Measurements from ENCODE around the gene CCDC187. TPM values are rescaled to one million over a fixed set of nuclear protein-coding genes. Genes with fewer than 3 reads are reported as not detected.

Gene CCDC187
- total RNA-seq, 2 experiments from 2014 or later = not detected

- Mint-ChIP-seq H3K9me3 (ENCODE audit: insufficient read depth) (no peaks in the 10 kb centered on the region), H3K36me3 (ENCODE audit: low read depth) (no peaks in the 10 kb centered on the region), H3K27me3 (ENCODE audit: low read depth) (no peaks in the 10 kb centered on the region), H3K27ac (no peak overlapping the region), H3K4me1 (ENCODE audit: low read depth) (peaks cover 4% of the 10 kb centered on the region), H3K4me3 (no peak overlapping the region)
- no peak for ATAC-seq
- POLR2A ChIA-PET = no interaction called here
- no peak for DNase-seq
- CTCF ChIA-PET = no interaction called here
Observed at GRCh38 chr9:136281421-136282271, 22.2 kb downstream of the CCDC187 start.

DNA sequence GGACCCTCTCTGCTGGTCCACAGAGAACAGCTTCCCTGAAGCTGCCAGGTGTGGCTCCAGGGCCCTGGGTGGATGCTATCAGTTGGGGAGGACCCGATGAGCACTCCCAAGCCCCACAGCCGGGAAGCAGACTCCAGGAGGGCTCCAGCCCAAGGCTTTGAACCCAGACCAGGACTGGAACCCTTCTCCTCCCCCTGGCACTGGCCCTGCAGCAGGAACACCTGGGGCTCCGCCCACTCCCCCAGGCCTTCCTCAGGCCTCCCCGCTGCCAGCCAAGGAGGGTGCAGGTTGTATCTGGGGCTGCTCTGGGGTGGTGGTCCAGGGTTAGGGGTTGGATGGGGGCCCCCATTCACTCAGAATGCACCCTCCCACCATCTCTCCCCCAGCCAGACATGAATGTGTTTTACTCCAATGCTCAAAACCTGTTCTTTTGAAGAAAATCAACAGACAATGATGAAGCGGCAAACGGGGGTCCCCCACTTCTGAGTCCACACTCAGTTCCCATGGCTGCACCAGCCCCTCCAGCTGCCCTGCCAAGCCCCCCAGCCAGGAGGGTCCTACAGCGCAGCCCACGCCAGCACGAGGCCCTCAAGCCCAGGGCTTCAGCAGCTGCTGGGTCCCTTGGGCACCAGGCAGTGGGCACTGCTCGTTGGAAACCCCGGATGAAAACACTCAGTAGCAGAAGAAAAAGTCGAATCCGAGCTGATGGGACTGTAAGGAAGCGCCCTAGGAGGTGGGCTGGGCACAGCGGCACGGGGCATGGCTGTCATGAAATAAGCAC is 23.2 kb downstream of the CCDC187 start:
- Mint-ChIP-seq H3K27ac (no peak overlapping the region), H3K36me3 (ENCODE audit: low read depth) (no peaks in the 10 kb centered on the region), H3K4me3 (no peak overlapping the region), H3K9me3 (ENCODE audit: insufficient read depth) (no peaks in the 10 kb centered on the region), H3K4me1 (ENCODE audit: low read depth) (peaks cover 4% of the 10 kb centered on the region), H3K27me3 (ENCODE audit: low read depth) (no peaks in the 10 kb centered on the region)
- DNase-seq (no peak), ATAC-seq (no peak)
- ChIA-PET POLR2A (no interaction called here), CTCF (no interaction called here)

GRCh38 chr9:136279471-136279870 is 24.4 kb downstream of the CCDC187 start:
- no peaks in the 10 kb centered on the region for H3K9me3 Mint-ChIP-seq (ENCODE audit: insufficient read depth)
- ChIA-PET POLR2A (no interaction called here), CTCF (no interaction called here)
- H3K27ac Mint-ChIP-seq = no peak overlapping the region
- ATAC-seq = no peak
- no peak for DNase-seq
- no peak overlapping the region for H3K4me3 Mint-ChIP-seq
- H3K4me1 Mint-ChIP-seq (ENCODE audit: low read depth) = peaks cover 4% of the 10 kb centered on the region
- no peaks in the 10 kb centered on the region for H3K27me3 Mint-ChIP-seq (ENCODE audit: low read depth)
- no peaks in the 10 kb centered on the region for H3K36me3 Mint-ChIP-seq (ENCODE audit: low read depth)

DNA sequence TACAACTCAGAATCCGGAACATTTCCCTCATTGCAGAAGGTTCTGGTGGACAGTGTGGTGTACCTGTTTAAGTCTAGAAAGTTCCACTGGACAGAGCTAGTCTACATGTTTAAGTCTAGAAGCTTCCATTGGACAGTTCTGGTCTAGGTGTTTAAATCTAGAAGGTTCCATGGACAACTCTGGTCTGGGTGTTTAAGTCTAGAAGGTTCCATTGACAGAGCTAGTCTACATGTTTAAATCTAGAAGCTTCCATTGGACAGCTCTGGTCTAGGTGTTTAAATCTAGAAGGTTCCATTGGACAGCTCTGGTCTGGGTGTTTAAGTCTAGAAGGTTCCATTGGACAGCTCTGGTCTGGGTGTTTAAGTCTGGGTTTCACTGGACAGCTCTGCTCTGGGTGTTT is 25.0 kb downstream of the CCDC187 start:
- Mint-ChIP-seq H3K27me3 (ENCODE audit: low read depth) (no peaks in the 10 kb centered on the region), H3K27ac (no peak overlapping the region), H3K4me1 (ENCODE audit: low read depth) (peaks cover 4% of the 10 kb centered on the region), H3K36me3 (ENCODE audit: low read depth) (no peaks in the 10 kb centered on the region), H3K9me3 (ENCODE audit: insufficient read depth) (no peaks in the 10 kb centered on the region), H3K4me3 (no peak overlapping the region)
- ChIA-PET CTCF (interaction anchor here (1.2 kb wide), 1 partner anchor 23 kb away, joined by 3 read pairs; no protein-coding TSS in a partner anchor), POLR2A (interaction anchor here (0.6 kb wide), 1 partner anchor 81 kb away, joined by 5 read pairs; no protein-coding TSS in a partner anchor)
- no peak for ATAC-seq
- no peak for DNase-seq

GRCh38 chr9:136278221-136278620 is 25.7 kb downstream of the CCDC187 start:
- no peak overlapping the region for H3K4me3 Mint-ChIP-seq
- CTCF ChIA-PET = interaction anchor here (1.2 kb wide), 2 partner anchors 11 to 22 kb away, joined by 3 to 5 read pairs; no protein-coding TSS in a partner anchor
- H3K36me3 Mint-ChIP-seq (ENCODE audit: low read depth) = no peaks in the 10 kb centered on the region
- no peaks in the 10 kb centered on the region for H3K27me3 Mint-ChIP-seq (ENCODE audit: low read depth)
- no peaks in the 10 kb centered on the region for H3K9me3 Mint-ChIP-seq (ENCODE audit: insufficient read depth)
- no peak for ATAC-seq
- no peak for DNase-seq
- POLR2A ChIA-PET = interaction anchor here (0.6 kb wide), 1 partner anchor 80 kb away, joined by 5 read pairs; no protein-coding TSS in a partner anchor
- no peaks in the 10 kb centered on the region for H3K4me1 Mint-ChIP-seq (ENCODE audit: low read depth)
- no peak overlapping the region for H3K27ac Mint-ChIP-seq

DNA sequence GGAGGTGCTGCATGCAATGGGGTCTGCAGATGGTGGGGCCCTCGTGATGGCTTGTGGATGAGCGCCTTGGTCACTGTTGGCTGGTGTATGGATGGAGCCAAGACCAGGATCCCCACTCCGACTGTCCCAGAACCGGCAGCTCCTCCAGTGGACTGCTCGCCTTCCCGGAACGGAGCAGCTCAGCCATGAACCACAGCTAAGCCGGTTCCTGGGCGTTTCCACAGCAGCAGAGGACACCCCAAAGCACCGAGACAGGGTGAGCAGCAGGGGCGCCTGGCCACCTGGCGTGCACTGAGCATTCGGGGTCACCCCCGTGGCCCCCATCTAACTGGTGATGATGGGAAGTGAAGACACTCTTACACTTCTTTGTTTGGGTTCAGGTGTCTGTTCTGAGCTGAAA is 26.1 kb downstream of the CCDC187 start:
- Mint-ChIP-seq H3K4me1 (ENCODE audit: low read depth) (no peaks in the 10 kb centered on the region), H3K27me3 (ENCODE audit: low read depth) (no peaks in the 10 kb centered on the region), H3K27ac (no peak overlapping the region), H3K36me3 (ENCODE audit: low read depth) (no peaks in the 10 kb centered on the region), H3K4me3 (no peak overlapping the region), H3K9me3 (ENCODE audit: insufficient read depth) (no peaks in the 10 kb centered on the region)
- ChIA-PET POLR2A (no interaction called here), CTCF (interaction anchor here (1.2 kb wide), 2 partner anchors 11 to 22 kb away, joined by 3 to 5 read pairs; no protein-coding TSS in a partner anchor)
- no peak for ATAC-seq
- DNase-seq = no peak

GRCh38 chr9:136276716-136277115 is 27.2 kb downstream of the CCDC187 start:
- H3K4me3 Mint-ChIP-seq = no peak overlapping the region
- POLR2A ChIA-PET = interaction anchor here (1.4 kb wide), 1 partner anchor 9 kb away, joined by 4 read pairs; no protein-coding TSS in a partner anchor
- ATAC-seq = no peak
- H3K9me3 Mint-ChIP-seq (ENCODE audit: insufficient read depth) = no peaks in the 10 kb centered on the region
- no peaks in the 10 kb centered on the region for H3K36me3 Mint-ChIP-seq (ENCODE audit: low read depth)
- no peaks in the 10 kb centered on the region for H3K27me3 Mint-ChIP-seq (ENCODE audit: low read depth)
- no peak for DNase-seq
- CTCF ChIA-PET = no interaction called here
- H3K27ac Mint-ChIP-seq = no peak overlapping the region
- H3K4me1 Mint-ChIP-seq (ENCODE audit: low read depth) = no peaks in the 10 kb centered on the region

- Mint-ChIP-seq H3K9me3 (ENCODE audit: insufficient read depth) (no peaks in the 10 kb centered on the region), H3K4me1 (ENCODE audit: low read depth) (no peaks in the 10 kb centered on the region), H3K27ac (no peak overlapping the region), H3K36me3 (ENCODE audit: low read depth) (no peaks in the 10 kb centered on the region), H3K27me3 (ENCODE audit: low read depth) (no peaks in the 10 kb centered on the region), H3K4me3 (no peak overlapping the region)
- CTCF ChIA-PET = no interaction called here
- DNase-seq (no peak), ATAC-seq (no peak)
- POLR2A ChIA-PET = interaction anchor here (1.4 kb wide), 1 partner anchor 8 kb away, joined by 4 read pairs; no protein-coding TSS in a partner anchor
Observed at GRCh38 chr9:136275655-136276429, 28.1 kb downstream of the CCDC187 start.

DNA sequence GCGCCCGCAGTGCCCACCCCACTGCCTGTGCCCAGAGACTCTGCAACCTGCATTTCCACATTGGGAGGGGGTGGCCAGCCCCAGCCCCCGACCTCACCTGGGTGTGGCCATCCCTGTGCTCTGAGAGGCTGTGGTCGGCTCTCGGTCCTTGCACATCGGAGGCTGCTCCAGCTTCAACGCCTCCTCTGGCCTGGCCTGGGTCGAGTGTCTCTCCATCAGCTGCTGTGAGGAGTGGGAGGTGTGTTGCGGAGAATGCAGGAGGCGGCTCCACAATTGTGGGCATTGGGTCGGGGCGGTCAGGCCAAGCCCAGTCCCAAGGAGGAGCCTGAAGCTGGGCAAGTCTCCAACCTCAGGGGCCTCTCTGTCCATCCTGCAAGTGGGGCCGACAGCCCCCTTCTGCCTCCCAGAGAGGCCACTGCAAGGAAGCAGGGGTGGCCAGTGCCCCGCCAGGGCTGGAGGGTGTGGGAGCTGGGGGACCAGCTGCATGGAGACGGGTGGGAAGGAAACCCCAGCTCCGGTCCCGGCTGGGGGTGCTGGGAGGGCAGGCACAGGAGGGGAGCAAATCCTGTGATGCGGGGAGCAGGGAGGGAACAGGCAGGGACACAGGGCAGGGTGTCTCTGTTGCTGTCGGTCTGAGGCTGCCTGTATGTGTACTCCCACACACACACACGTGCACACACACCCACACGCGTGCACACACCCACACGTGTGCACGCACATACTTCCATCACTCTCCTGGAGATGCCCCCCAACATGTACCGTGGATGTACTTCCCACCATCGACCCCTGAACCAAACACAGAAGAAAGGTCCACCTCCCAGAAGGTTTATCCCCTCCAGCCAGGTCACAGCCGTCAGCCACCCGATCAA is 28.9 kb downstream of the CCDC187 start:
- Mint-ChIP-seq H3K4me3 (no peak overlapping the region), H3K9me3 (ENCODE audit: insufficient read depth) (no peaks in the 10 kb centered on the region), H3K27ac (no peak overlapping the region), H3K4me1 (ENCODE audit: low read depth) (no peaks in the 10 kb centered on the region), H3K36me3 (ENCODE audit: low read depth) (no peaks in the 10 kb centered on the region), H3K27me3 (ENCODE audit: low read depth) (peaks cover 3% of the 10 kb centered on the region)
- DNase-seq (no peak), ATAC-seq (no peak)
- ChIA-PET POLR2A (interaction anchor here (1.4 kb wide), 1 partner anchor 8 kb away, joined by 4 read pairs; no protein-coding TSS in a partner anchor), CTCF (no interaction called here)

DNA sequence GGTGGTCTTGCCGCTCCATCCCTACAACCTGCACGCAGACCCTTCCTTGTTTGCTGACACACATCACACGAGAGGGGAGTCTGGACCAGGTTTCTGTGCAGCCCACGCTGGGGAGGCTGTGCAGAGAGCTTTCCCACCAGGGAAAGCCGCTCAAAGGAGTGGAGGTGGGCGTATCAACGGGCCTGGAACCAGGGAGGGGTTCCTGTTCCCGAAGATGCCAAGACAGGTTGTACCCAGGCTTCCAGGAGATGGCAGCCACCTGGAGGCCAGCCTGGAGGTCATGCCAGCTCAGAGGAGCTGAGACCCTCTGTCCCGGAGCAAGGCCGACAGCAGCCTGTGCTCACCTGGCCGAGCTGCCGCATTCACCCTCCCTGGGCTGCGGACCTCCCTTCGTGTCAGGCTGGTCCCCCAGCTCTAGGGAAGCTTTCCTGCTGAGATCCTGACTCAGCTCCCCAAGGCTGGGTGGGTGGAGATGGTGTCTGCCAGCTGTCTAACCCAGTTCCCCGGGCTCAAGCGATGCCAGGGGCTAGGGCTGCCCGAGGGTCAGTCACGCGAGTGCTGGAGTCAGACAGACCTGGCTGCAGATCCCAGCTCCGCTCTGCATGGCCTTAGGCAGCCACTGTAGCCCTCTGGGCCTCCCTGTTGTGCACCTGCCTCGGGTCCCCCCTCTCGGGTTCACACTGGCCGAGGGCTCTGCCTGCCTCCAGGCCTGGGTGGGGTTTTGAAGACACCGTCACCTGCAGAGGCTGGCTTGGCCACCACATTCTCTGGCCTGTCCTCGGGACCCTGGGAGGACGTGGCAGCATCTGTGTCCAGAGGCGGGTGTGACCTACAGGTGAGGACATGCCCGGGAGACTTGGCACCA is 29.7 kb downstream of the CCDC187 start:
- Mint-ChIP-seq H3K4me1 (ENCODE audit: low read depth) (no peaks in the 10 kb centered on the region), H3K9me3 (ENCODE audit: insufficient read depth) (no peaks in the 10 kb centered on the region), H3K36me3 (ENCODE audit: low read depth) (no peaks in the 10 kb centered on the region), H3K27ac (no peak overlapping the region), H3K4me3 (no peak overlapping the region), H3K27me3 (ENCODE audit: low read depth) (peaks cover 7% of the 10 kb centered on the region)
- no peak for DNase-seq
- ChIA-PET POLR2A (no interaction called here), CTCF (no interaction called here)
- no peak for ATAC-seq

Measured in activated CD8-positive, alpha-beta T cell treated with anti-CD3 and anti-CD28 coated beads, Interleukin-2, amount 10 ng/mL, durations not matched to agents 7 days and 5 days (primary cell).